A673 (cell line): ENCODE data around the gene RASL11A. TPM values are rescaled to one million over a fixed set of nuclear protein-coding genes. Genes with fewer than 3 reads are reported as not detected.
"Not testable (repeated sequence)": the region's sequence is repeated elsewhere in the genome, so short reads cannot be mapped to it uniquely, and the experiment has no call there.

Experiments
- BruUV-seq: library from RNA; stranded (reverse); fragments of 400-500 nt; replicated peaks from 2 replicates; lab custom pipeline; 2021; lab: Mats Ljungman, UMichigan
- CTCF ChIA-PET: fragments of 300-600 bp; sonication (Branson Sonifier 250); formaldehyde crosslinking; loops from one replicate; lab custom pipeline; 2022; ENCODE audit warnings: antibody characterized with exemption; lab: Charles Lee
- POLR2A ChIA-PET: fragments of 300-600 bp; sonication (Branson Sonifier 250); formaldehyde crosslinking; loops from one replicate; lab custom pipeline; 2022; ENCODE audit warnings: antibody characterized with exemption; ENCODE audit not compliant: low non-redundant PET; lab: Charles Lee
- DNase-seq: peaks from one replicate; pipeline ENCODE4 v3.0.0-alpha.2; 2015; ENCODE audit warnings: low spot score
- H3K27ac ChIP-seq: fragments of 200-600 bp; sonication (generic); 2 replicates; pipeline ENCODE4 v1.5.1; 2016; ENCODE audit warnings: mixed run types, low read depth, mild to moderate bottlenecking, mixed read lengths, antibody characterized with exemption, low read length; ENCODE audit not compliant: poor library complexity, severe bottlenecking
- H3K27me3 ChIP-seq: fragments of 200-600 bp; sonication (generic); replicated peaks from 2 replicates; pipeline ENCODE4 v1.6.1; 2017; ENCODE audit warnings: mixed run types, low read depth, mild to moderate bottlenecking, mixed read lengths, antibody characterized with exemption, low read length; ENCODE audit not compliant: insufficient read depth, poor library complexity
- H3K36me3 ChIP-seq: fragments of 200-600 bp; sonication (generic); 2 replicates; pipeline ENCODE4 v1.6.1; 2016; ENCODE audit warnings: mixed run types, mild to moderate bottlenecking, mixed read lengths, antibody characterized with exemption, low read length; ENCODE audit not compliant: insufficient read depth, poor library complexity, severe bottlenecking
- H3K4me1 ChIP-seq: fragments of 200-600 bp; sonication (generic); 2 replicates; pipeline ENCODE4 v1.6.1; 2017; ENCODE audit warnings: mixed run types, mild to moderate bottlenecking, mixed read lengths, antibody characterized with exemption, low read length; ENCODE audit not compliant: insufficient read depth, poor library complexity, severe bottlenecking
- H3K4me3 ChIP-seq: fragments of 200-600 bp; sonication (generic); 2 replicates; pipeline ENCODE4 v1.5.1; 2016; ENCODE audit warnings: low read depth, mixed run types, mild to moderate bottlenecking, mixed read lengths, low read length; ENCODE audit not compliant: poor library complexity, severe bottlenecking
- H3K9me3 ChIP-seq: fragments of 200-600 bp; sonication (generic); 2 replicates; pipeline ENCODE4 v1.6.1; 2016; ENCODE audit warnings: mixed run types, low read depth, mild to moderate bottlenecking, mixed read lengths, antibody characterized with exemption, low read length; ENCODE audit not compliant: poor library complexity, severe bottlenecking
- CTCF ChIP-seq: fragments of 300-800, 200-600 bp; sonication (generic); conservative IDR thresholded peaks from 2 replicates; pipeline ENCODE4 v1.5.1; 2017; ENCODE audit warnings: low read depth, mild to moderate bottlenecking, antibody characterized with exemption, low read length, moderate library complexity, mixed read lengths
- EZH2 ChIP-seq: fragments of 200-600 bp; sonication (generic); IDR thresholded peaks from 2 replicates; pipeline ENCODE4 v1.6.1; 2017; ENCODE audit warnings: borderline replicate concordance, low read depth, mild to moderate bottlenecking, mixed read lengths, antibody characterized with exemption, low read length; ENCODE audit not compliant: poor library complexity, severe bottlenecking
- intact Hi-C: fragments of 100-400 bp; cut with micrococcal nuclease; formaldehyde crosslinking; loops from one replicate; pipeline ENCODE4 v1.10.0; 2022; ENCODE audit not compliant: unreplicated experiment
- total RNA-seq: library from RNA; stranded (reverse); gene quantifications from 2 replicates; pipeline ENCODE4 v1.2.3, GENCODE V29; 2021

Gene RASL11A
- total RNA-seq, 1 experiment from 2014 or later, result 1.1 TPM

GRCh38 chr13:27295660-27296059, 25.0 kb downstream of the RASL11A start:
- no peaks in the 10 kb centered on the region for H3K9me3 ChIP-seq
- no peak overlapping the region for H3K4me3 ChIP-seq
- no TSS peak for BruUV-seq
- no peak overlapping the region for H3K27ac ChIP-seq
- CTCF ChIA-PET, result no interaction called here
- no peaks in the 10 kb centered on the region for H3K4me1 ChIP-seq
- DNase-seq, result no peak
- TF ChIP-seq EZH2, result no peak
- no peak for TF ChIP-seq CTCF
- POLR2A ChIA-PET, result no interaction called here
- no peaks in the 10 kb centered on the region for H3K36me3 ChIP-seq
- intact Hi-C loops, result no loop called here
- H3K27me3 ChIP-seq, result peaks cover 11% of the 10 kb centered on the region

DNA sequence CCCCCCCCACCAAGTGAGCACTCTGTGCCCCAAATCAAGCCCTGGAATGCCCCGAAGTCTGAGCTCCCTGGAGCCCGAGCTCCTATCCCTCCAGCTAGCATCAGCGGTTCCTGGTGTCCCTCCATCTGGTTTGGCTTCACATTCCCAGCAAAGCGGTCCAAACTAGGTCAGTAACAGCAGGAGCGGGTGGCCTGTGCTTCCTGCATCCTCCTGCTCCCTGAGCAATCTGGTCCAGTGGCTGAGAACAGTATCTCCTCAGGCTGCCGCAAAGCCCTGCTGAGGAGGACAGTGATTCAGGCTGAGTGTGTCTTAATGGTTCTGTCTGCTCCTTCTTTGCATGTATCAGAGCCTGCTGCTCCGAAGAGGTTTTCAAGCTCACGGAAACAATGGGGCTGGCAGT, 25.9 kb downstream of the RASL11A start:
- Histone ChIP-seq H3K4me3 (no peak overlapping the region), H3K27me3 (peaks cover 11% of the 10 kb centered on the region), H3K9me3 (no peaks in the 10 kb centered on the region), H3K4me1 (no peaks in the 10 kb centered on the region), H3K36me3 (no peaks in the 10 kb centered on the region), H3K27ac (no peak overlapping the region)
- TF ChIP-seq CTCF, result no peak
- TF ChIP-seq EZH2, result no peak
- no peak for DNase-seq
- no TSS peak for BruUV-seq
- intact Hi-C loops, result no loop called here
- POLR2A ChIA-PET, result no interaction called here
- CTCF ChIA-PET, result no interaction called here

DNA sequence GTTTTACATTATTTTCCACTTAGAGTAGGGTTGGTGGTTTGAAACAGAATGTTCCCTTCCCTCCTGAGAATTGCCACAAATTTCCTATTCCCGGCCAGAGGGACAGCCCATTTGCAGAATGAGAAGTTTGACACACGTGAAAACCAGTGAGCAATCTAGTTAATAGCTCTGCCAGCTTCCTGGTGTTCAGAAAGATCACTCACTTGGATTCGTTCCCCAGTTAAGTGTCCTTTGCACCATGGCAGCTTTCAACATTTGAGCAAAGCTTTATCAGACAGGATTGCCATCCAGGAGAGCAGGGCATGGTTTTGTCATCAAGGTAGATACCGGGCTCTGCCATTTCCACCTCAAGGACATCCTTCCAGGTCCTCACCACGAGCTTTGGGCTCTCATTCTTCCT, 28.2 kb downstream of the RASL11A start:
- Histone ChIP-seq H3K9me3 (no peaks in the 10 kb centered on the region), H3K4me1 (no peaks in the 10 kb centered on the region), H3K36me3 (no peaks in the 10 kb centered on the region), H3K27me3 (peaks cover 5% of the 10 kb centered on the region), H3K27ac (no peak overlapping the region), H3K4me3 (no peak overlapping the region)
- POLR2A ChIA-PET, result no interaction called here
- CTCF ChIA-PET, result no interaction called here
- no TSS peak for BruUV-seq
- TF ChIP-seq CTCF, result no peak
- TF ChIP-seq EZH2, result no peak
- DNase-seq, result no peak
- intact Hi-C loops, result no loop called here

- DNase-seq, CTCF ChIA-PET, H3K27me3 ChIP-seq, H3K36me3 ChIP-seq, H3K27ac ChIP-seq, POLR2A ChIA-PET, H3K9me3 ChIP-seq, H3K4me3 ChIP-seq, intact Hi-C loops, H3K4me1 ChIP-seq, BruUV-seq: not testable (repeated sequence)
Observed at GRCh38 chr13:27300406-27300805, 29.8 kb downstream of the RASL11A start.
